Eye (tissue), 1 donor: ENCODE results near the gene CUL1.

ENCODE experiments used
- DNase-seq: peaks from one replicate; pipeline ENCODE4 v3.0.0-alpha.2; 2015

The CUL1 gene

GRCh38 chr7:148811892-148812291 lies 113.2 kb downstream of the CUL1 start:
- no peak for DNase-seq

GRCh38 chr7:148813890-148814289 lies 115.2 kb downstream of the CUL1 start:
- no peak for DNase-seq

GRCh38 chr7:148814922-148815559 lies 116.3 kb downstream of the CUL1 start:
- no peak for DNase-seq

- DNase-seq, result no peak
These were observed 116.9 kb downstream of the CUL1 start for GRCh38 chr7:148815612-148816011.

GRCh38 chr7:148819697-148820360 lies 121.1 kb downstream of the CUL1 start:
- DNase-seq, result no peak

- DNase-seq, result no peak
These were observed 122.7 kb downstream of the CUL1 start for GRCh38 chr7:148821422-148821821.

GRCh38 chr7:148824864-148825263 lies 126.2 kb downstream of the CUL1 start:
- no peak for DNase-seq

GRCh38 chr7:148825338-148825737 lies 126.6 kb downstream of the CUL1 start:
- no peak for DNase-seq

GRCh38 chr7:148828965-148829364 lies 130.3 kb downstream of the CUL1 start:
- no peak for DNase-seq

- no peak for DNase-seq
These were observed 132.4 kb downstream of the CUL1 start for GRCh38 chr7:148830897-148831692.

- DNase-seq, result no peak
These were observed 133.1 kb downstream of the CUL1 start for GRCh38 chr7:148831782-148832181.

- no peak for DNase-seq
These were observed 135.9 kb downstream of the CUL1 start for GRCh38 chr7:148834605-148835004.

GRCh38 chr7:148835854-148836253 lies 137.2 kb downstream of the CUL1 start:
- DNase-seq, result no peak

- no peak for DNase-seq
These were observed 140.2 kb downstream of the CUL1 start for GRCh38 chr7:148838905-148839304.

GRCh38 chr7:148847815-148848734 lies 149.4 kb downstream of the CUL1 start:
- no peak for DNase-seq

- peak; percentile 38 for DNase-seq
These were observed 150.8 kb downstream of the CUL1 start for GRCh38 chr7:148849393-148850098.

- DNase-seq, result no peak
These were observed 151.9 kb downstream of the CUL1 start for GRCh38 chr7:148850564-148850963.
